ENCODE results near the gene KRTAP10-2.

KRTAP10-2 gene

DNA sequence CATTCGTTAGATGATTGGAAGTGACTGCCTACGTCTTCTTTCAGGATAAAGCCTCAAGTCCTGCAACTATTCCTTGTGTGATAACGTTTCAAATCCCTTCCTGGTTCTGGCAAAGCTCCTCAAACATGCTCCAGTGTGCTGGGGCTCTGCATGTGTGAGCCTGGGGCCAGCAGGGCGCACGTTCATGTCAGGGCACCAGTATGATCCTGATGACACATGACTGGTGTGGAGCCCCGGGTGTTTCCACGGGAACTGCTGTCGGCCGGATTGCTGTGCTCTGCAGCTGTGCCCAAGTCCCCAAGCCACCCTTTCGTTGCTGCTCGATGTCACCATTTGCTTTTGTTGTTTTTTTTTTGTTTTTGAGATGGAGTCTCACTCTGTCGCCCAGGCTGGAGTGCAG is 32.6 kb downstream of the KRTAP10-2 start:
- no peak for DNase-seq (ENCODE audit: low read depth)
- no peak for TF ChIP-seq CTCF (IDR thresholded peaks at IDR 0.05; ENCODE audit: low read depth, low read length, missing control alignments)
- H3K4me3 ChIP-seq (ENCODE audit: low read depth, low read length) = no peak overlapping the region
- in situ Hi-C loops (cut with HindIII; ENCODE audit: low sequenced_read_pairs) = no loop called here

DNA sequence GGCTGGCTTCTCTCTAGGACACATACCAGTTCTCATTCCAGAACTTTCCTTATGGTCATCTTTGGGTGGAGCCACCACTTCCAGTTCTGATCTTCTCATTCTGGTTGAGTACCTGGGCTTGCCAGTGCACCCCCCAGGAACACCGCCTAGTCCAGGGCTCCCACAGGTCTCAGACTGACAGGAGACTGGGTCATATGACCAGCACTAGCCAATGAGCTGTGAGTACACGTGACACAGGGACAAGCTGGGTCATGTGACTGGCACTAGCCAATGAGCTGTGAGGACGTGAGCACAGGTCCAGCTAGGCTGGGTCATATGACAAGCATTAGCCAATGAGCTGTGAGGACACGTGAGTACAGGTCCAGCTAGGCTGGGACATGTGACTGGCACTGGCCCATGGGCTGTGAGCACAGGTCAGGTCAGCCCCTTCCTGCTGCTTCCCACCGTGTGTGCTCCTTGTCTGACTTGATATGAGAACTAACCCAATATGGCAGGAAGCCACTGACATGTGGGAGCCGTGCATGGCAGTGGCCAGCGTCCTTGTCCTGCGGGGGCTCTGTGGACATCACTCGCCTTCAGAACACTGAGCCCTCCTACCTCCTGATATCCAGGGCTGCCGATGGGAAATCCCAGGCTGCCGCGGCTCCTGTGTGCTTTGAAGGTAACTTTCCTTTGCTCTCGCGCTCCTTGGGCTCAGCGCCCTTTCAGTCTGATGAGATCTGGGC is 34.0 kb downstream of the KRTAP10-2 start:
- DNase-seq (ENCODE audit: low read depth) = no peak
- no peak overlapping the region for H3K4me3 ChIP-seq (ENCODE audit: low read depth, low read length)
- in situ Hi-C loops (cut with HindIII; ENCODE audit: low sequenced_read_pairs) = no loop called here
- no peak for TF ChIP-seq CTCF (IDR thresholded peaks at IDR 0.05; ENCODE audit: low read depth, low read length, missing control alignments)

GRCh38 chr21:44516828-44517174 is 34.5 kb downstream of the KRTAP10-2 start:
- no peak for TF ChIP-seq CTCF (IDR thresholded peaks at IDR 0.05; ENCODE audit: low read depth, low read length, missing control alignments)
- H3K4me3 ChIP-seq (ENCODE audit: low read depth, low read length) = no peak overlapping the region
- no peak for DNase-seq (ENCODE audit: low read depth)
- in situ Hi-C loops (cut with HindIII; ENCODE audit: low sequenced_read_pairs) = no loop called here

DNA sequence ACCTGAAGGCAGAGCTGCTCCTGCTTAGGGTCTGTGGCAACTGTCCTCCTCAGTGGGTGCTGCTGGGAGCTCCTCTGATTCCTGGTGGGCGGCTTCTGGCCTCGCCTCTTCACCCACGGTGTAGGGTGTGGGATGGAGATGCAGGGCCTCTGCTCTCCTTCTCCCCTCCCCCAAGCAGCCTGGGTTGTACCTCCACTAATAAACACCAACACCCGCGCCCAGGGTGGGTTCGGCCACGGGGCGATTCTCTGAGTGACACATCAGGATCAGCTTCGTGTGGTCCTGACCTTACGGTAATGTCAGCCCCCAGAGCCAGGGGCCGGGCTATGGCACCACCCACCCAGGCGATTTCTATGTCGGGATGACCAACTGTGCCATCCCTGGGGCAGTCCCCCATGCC is 35.0 kb downstream of the KRTAP10-2 start:
- no peak for DNase-seq (ENCODE audit: low read depth)
- no peak for TF ChIP-seq CTCF (IDR thresholded peaks at IDR 0.05; ENCODE audit: low read depth, low read length, missing control alignments)
- in situ Hi-C loops (cut with HindIII; ENCODE audit: low sequenced_read_pairs) = no loop called here
- no peak overlapping the region for H3K4me3 ChIP-seq (ENCODE audit: low read depth, low read length)

DNA sequence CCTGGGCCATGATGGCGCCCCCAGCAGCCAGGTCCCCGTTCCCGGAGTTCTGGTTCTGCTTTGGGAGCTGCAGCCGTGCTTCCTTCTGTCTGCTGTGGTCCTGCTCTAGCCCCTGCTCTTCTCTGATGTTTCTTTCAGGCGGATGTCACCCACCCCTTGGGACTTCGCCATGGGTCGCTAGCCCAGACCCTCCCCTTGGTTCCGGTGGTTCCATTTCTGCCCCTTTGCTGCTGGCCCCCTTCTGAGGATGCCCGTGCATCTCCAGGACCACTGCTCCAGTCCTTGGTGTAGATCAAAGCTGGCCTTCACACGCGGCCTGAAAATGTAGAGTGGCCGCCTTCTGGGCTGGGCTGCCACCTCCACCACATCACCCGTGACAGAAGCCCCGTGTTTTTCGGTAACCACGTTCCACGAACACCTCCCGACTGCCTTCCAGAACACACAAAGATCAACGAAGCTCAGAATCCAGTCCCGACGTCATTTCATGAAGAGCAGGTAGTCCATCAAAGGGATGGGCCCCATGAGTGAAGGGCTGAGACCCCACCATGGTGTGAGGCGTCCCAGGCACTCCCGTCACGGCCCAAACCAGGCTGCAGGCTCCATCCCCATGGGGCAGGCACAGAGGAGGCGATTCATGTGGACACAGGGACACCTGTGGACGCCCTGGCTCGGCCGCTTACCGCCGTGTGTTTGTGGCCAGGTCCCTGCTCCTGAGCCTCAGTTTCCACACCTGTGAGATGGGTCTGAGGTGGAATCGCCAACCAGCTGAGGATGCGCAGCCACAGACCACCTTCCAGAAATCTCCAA is 35.7 kb downstream of the KRTAP10-2 start:
- no peak for TF ChIP-seq CTCF (IDR thresholded peaks at IDR 0.05; ENCODE audit: low read depth, low read length, missing control alignments)
- in situ Hi-C loops (cut with HindIII; ENCODE audit: low sequenced_read_pairs) = no loop called here

GRCh38 chr21:44514746-44515358 is 36.5 kb downstream of the KRTAP10-2 start:
- in situ Hi-C loops (cut with HindIII; ENCODE audit: low sequenced_read_pairs) = no loop called here
- H3K4me3 ChIP-seq (ENCODE audit: low read depth, low read length) = no peak overlapping the region
- no peak for DNase-seq (ENCODE audit: low read depth)
- no peak for TF ChIP-seq CTCF (IDR thresholded peaks at IDR 0.05; ENCODE audit: low read depth, low read length, missing control alignments)

More for the DNA sequence above, 35.7 kb downstream of the KRTAP10-2 start:
- DNase-seq (ENCODE audit: low read depth) = no peak
- no peak overlapping the region for H3K4me3 ChIP-seq (ENCODE audit: low read depth, low read length)

Measured in astrocyte of the cerebellum (primary cell).